Fibroblast of pulmonary artery (primary cell): ENCODE results near the gene MCL1.

ENCODE experiments used
- DNase-seq: peaks from one replicate; pipeline ENCODE4 v3.0.0-alpha.2; 2010; ENCODE audit warnings: low read depth
- H3K4me3 ChIP-seq: replicated peaks from 2 replicates; pipeline ENCODE4 v1.5.1; 2011; ENCODE audit warnings: low read depth, mild to moderate bottlenecking, control low read depth, low read length, moderate library complexity
- TF ChIP-seq, protein P1 (sequence below): IDR thresholded peaks from 2 replicates; pipeline ENCODE4 v1.5.1; 2011; ENCODE audit warnings: mild to moderate bottlenecking, control low read depth, low read length, inconsistent platforms; ENCODE audit errors: missing control alignments

Gene MCL1

DNA sequence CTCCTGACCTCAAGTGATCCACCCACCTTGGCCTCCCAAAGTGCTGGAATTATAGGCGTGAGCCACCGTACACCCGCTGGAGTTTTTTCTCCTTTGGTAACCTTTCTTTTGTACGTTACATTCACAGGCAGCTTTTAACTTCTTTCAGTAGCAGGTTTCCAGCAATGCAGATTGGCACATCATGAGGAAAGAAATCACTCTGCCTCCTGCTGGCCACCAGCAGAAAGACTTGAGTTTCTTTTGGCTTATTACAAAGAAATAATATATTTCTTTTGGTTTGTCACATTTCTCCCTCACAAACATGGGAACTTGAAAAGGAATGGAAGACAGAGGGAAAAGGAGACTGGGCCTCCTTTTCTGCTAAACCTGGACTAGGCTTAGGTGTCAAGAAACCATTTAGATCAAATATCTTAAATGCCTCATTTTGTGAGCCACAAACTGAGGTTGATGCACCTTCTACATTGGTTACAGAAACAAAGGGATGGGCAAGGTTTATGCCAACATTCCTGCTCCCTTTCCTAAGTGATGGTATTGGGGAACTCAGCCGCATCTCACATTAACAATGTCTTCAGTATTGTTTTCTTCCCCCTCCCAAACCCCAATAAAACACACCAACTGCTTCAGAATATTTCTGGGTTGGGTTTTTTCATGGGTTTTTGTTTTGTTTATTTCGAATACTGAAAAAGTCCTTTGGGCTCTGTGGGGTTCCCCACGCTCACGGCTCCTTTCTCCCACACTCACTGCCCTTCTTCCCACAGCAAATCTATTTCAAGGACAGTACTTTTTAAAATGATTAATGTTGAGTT, 42.3 kb upstream of the MCL1 start:
- TF ChIP-seq, protein P1, sequence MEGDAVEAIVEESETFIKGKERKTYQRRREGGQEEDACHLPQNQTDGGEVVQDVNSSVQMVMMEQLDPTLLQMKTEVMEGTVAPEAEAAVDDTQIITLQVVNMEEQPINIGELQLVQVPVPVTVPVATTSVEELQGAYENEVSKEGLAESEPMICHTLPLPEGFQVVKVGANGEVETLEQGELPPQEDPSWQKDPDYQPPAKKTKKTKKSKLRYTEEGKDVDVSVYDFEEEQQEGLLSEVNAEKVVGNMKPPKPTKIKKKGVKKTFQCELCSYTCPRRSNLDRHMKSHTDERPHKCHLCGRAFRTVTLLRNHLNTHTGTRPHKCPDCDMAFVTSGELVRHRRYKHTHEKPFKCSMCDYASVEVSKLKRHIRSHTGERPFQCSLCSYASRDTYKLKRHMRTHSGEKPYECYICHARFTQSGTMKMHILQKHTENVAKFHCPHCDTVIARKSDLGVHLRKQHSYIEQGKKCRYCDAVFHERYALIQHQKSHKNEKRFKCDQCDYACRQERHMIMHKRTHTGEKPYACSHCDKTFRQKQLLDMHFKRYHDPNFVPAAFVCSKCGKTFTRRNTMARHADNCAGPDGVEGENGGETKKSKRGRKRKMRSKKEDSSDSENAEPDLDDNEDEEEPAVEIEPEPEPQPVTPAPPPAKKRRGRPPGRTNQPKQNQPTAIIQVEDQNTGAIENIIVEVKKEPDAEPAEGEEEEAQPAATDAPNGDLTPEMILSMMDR = peak; percentile 75
- DNase-seq = peak; percentile 87

DNA sequence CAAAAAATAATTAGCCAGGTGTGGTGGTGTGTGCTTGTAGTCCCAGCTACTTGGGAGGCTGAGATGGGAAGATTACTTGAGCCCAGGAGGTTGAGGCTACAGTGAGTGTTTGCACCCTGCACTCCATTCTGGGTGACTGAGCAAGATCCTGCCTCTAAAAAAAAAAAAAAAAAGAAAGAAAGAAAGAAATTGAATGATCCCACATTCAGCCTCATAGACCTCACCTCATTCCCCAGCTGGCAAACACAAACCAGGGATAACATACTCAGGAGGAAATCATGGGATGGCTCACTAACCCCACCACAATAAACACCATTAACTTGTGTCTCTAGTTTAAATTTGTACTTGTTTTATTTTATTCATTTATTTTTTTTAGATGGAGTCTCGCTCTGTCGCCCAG, 41.5 kb upstream of the MCL1 start:
- TF ChIP-seq, protein P1 = no peak
- no peak for DNase-seq
- no peak overlapping the region for H3K4me3 ChIP-seq

More for the DNA sequence above, 42.3 kb upstream of the MCL1 start:
- H3K4me3 ChIP-seq = no peak overlapping the region

DNA sequence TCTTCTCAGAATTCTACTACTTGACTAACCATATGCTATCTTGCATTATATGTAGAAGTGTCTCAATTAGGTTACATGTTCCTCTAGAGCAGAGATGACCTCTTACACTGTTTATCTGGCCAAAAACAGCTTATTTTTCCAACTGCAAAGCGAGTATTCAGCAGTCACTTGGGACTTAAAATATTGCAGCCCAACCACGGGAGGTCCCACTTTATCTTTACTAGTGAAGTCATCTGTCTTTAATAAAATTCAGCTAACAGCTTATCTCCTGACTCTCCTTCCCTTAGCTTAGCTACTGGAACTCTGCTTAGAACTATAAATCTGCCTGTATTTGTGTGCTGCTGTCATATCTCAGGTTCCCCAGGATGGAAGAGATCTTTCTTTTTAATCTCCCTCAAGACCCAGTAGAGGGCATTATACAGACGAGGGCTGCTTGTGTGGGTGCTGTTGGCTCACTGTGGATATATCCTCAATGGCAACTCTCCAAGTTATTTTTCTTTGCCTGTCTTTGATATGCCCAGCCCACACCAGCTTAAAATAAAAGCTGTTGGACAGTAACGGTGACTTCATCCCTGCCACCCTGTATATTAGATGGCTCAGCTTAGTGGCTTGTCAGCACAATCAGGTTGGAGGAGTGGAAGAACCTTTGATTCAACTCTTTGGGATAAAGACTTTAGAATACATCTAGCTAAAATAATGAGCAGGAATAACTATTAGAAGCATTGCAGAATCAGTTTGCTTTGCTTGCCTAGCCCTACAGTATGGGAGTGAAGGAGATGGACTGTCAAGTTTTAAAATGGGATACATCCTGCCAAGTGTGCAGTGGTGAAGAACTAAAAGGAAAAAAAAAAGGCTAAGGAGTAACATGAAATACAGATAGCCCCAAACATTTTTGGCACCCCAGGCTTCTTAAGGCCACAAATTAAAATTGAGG, 40.4 kb upstream of the MCL1 start:
- TF ChIP-seq, protein P1 = peak; percentile 47
- peak; percentile 85 for DNase-seq
- H3K4me3 ChIP-seq = no peak overlapping the region

DNA sequence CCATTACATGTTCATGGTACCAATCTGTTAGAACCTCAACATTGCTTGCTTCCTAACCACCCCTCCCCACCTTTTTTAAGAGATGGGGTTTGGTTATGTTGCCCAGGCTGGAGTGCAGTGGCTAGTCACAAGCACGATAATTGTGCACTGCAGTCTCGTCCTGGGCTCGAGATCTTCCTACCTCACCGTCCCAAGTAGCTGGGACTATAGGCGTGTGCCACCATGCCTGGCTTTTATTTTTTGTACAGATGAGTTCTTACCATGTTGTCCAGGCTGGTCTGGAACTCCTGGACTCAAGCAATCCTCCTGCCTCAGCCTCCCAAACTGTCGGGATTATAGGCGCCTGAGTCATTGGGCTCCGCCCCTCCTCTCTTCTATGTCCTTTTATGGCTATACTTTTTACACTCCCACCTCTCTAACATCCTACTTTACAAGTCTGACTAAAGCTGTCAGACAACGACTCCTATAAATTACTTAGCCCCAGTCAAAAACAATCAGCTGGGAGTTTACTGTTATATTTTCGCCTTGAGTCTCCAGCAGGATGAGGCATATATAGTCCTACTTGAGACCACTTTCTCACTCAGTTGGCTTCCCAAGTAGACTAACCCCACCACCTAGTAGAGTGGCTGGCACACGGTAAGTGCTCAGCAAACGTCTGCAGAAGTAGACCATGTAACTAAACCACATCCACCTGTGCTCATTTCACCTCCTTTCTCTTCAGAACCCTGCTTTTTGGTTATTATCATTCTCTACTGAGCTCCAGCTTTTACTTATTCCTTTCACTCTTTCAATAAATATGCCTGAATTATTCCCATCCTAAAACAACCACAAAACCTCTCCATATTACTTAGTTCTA, 36.2 kb upstream of the MCL1 start:
- DNase-seq = no peak
- TF ChIP-seq, protein P1 = no peak
- no peak overlapping the region for H3K4me3 ChIP-seq

DNA sequence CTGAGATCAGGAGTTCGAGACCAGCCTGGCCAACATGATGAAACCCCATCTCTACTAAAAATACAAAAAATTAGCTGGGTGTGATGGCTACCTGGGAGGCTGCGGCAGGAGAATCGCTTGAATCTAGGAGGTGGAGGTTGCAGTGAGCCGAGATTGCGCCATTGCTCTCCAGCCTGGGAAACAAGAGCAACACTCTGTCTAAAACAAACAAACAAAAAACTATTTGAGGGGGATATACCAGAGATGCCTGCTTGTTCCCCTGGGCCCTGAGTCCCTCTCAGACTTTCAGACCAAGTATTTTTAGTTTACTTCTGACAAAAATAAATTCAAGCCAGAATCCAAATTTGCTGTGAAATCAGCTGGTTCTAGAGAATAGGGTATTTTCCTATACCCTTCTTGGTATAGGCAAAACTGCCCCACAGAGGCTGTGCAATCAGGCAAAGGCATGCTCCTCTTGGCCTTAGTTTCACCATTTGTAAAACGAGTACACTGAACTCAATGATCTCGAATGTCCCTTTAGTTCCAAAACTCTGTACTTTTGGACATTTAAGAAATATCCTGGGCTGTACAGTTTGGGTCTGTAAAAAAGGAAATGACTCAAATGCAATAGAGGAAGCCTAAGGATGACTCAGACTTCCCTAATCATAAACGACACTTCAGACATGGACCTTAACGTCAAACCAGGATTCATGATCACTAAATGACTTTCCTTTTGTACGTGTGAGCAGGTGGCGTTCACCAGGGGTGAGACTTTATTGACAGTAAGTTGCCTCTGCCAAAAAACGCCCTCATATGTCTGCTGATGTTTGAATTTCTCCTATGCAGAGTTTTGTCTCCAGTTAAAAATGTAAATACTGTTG, 33.9 kb upstream of the MCL1 start:
- peak overlapping the region; percentile 23 for H3K4me3 ChIP-seq
- TF ChIP-seq, protein P1 = no peak
- DNase-seq = peak; percentile 98

DNA sequence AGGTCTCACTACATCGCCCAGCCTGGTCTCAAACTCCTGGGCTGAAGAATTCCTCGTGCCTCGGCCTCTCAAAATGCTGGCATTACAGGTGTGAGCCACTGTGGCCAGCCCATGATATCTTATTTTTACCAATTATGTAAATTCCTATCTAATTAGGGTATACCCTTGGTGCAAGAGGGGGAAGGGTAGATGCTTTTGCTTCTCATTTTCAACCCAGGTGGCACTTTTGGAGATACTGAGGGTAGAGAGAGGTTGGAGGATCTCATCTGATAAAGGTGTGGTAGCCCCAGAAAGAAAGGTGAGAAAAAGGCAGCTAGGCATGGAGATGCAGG, 32.6 kb upstream of the MCL1 start:
- H3K4me3 ChIP-seq = no peak overlapping the region
- no peak for DNase-seq
- TF ChIP-seq, protein P1 = no peak
